Erythroblast (primary cell): ENCODE measurements around the gene MYBPHL.

ENCODE experiments used
- GATA1 ChIP-seq: IDR thresholded peaks from 2 replicates; pipeline ENCODE4 v1.6.1; 2011; ENCODE audit warnings: low read depth, mild to moderate bottlenecking, control low read depth, low read length, moderate library complexity
- POLR2A ChIP-seq: IDR thresholded peaks from 2 replicates; pipeline ENCODE4 v1.6.1; 2011; ENCODE audit warnings: mild to moderate bottlenecking, low read length

GRCh38 chr1:109304226-109304920, 2.4 kb downstream of the MYBPHL start:
- TF ChIP-seq POLR2A (no peak), GATA1 (no peak)
